OCI-LY7 (cell line): ENCODE data around the gene BTN1A1. TPM values are rescaled to one million over a fixed set of nuclear protein-coding genes. Genes with fewer than 3 reads are reported as not detected.

Experiments used
- BruUV-seq: library from RNA; stranded (reverse); fragments of 400-500 nt; replicated peaks from 2 replicates; lab custom pipeline; 2021; lab: Mats Ljungman, UMichigan
- CTCF ChIA-PET: fragments of 300-600 bp; sonication (Branson Sonifier 250); formaldehyde crosslinking; loops from one replicate; lab custom pipeline; 2022; ENCODE audit warnings: antibody characterized with exemption; ENCODE audit not compliant: unreplicated experiment; lab: Charles Lee
- POLR2A ChIA-PET: fragments of 300-600 bp; sonication (Branson Sonifier 250); formaldehyde crosslinking; loops from one replicate; lab custom pipeline; 2022; ENCODE audit warnings: antibody characterized with exemption; lab: Charles Lee
- DNase-seq: peaks from one replicate; pipeline ENCODE4 v3.0.0-alpha.2; 2015; ENCODE audit warnings: low spot score
- H2AFZ ChIP-seq: fragments of 200-600 bp; sonication (generic), shearing (Covaris generic); 2 replicates; pipeline ENCODE4 v1.6.1; 2014; ENCODE audit warnings: mild to moderate bottlenecking, antibody characterized with exemption, low read length, moderate library complexity
- H3K27ac ChIP-seq: fragments of 200-600 bp; sonication (generic); 2 replicates; pipeline ENCODE4 v1.5.1; 2014; ENCODE audit warnings: mixed run types, low read depth, mild to moderate bottlenecking, moderate library complexity, low read length, inconsistent platforms; ENCODE audit not compliant: poor library complexity, severe bottlenecking
- H3K36me3 ChIP-seq: fragments of 200-600 bp; sonication (generic); 2 replicates; pipeline ENCODE4 v1.6.1; 2014; ENCODE audit warnings: mild to moderate bottlenecking, antibody characterized with exemption, low read length, moderate library complexity, mixed read lengths; ENCODE audit not compliant: insufficient read depth
- H3K4me1 ChIP-seq: fragments of 200-600 bp; sonication (generic); 2 replicates; pipeline ENCODE4 v1.5.1; 2014; ENCODE audit warnings: mild to moderate bottlenecking, low read length; ENCODE audit not compliant: insufficient read depth, poor library complexity, severe bottlenecking
- H3K4me2 ChIP-seq: fragments of 200-600 bp; sonication (generic); 2 replicates; pipeline ENCODE4 v1.6.1; 2014; ENCODE audit warnings: mild to moderate bottlenecking, low read length
- H3K4me3 ChIP-seq: fragments of 200-600 bp; sonication (generic); 2 replicates; pipeline ENCODE4 v1.5.1; 2014; ENCODE audit warnings: mild to moderate bottlenecking, low read depth, low read length; ENCODE audit not compliant: poor library complexity, severe bottlenecking
- H3K79me2 ChIP-seq: fragments of 200-600 bp; sonication (generic); 2 replicates; pipeline ENCODE4 v1.6.1; 2016; ENCODE audit warnings: low read depth, mild to moderate bottlenecking, low read length, moderate library complexity, mixed read lengths; ENCODE audit not compliant: insufficient read depth
- H3K9me2 ChIP-seq: fragments of 200-600 bp; sonication (generic); 2 replicates; pipeline ENCODE4 v1.6.1; 2016; ENCODE audit warnings: mild to moderate bottlenecking, low read length, mixed read lengths; ENCODE audit not compliant: insufficient read depth
- H3K9me3 ChIP-seq: fragments of 200-600 bp; sonication (generic); 2 replicates; pipeline ENCODE4 v1.6.1; 2014; ENCODE audit warnings: mild to moderate bottlenecking, mixed run types, low read length, mixed read lengths
- H4K20me1 ChIP-seq: fragments of 200-600 bp; sonication (generic); 2 replicates; pipeline ENCODE4 v1.6.1; 2014; ENCODE audit warnings: mild to moderate bottlenecking, antibody characterized with exemption, low read length, moderate library complexity, mixed read lengths; ENCODE audit not compliant: insufficient read depth
- EZH2phosphoT487 ChIP-seq: fragments of 200-600 bp; sonication (generic); IDR thresholded peaks from 2 replicates; pipeline ENCODE4 v1.6.1; 2018; ENCODE audit warnings: low read depth, borderline replicate concordance, mild to moderate bottlenecking, mixed run types, antibody characterized with exemption, low read length, moderate library complexity, mixed read lengths
- intact Hi-C: fragments of 100-400 bp; cut with micrococcal nuclease; formaldehyde crosslinking; loops from one replicate; pipeline ENCODE4 v1.10.0; 2022; ENCODE audit not compliant: unreplicated experiment
- total RNA-seq, 2 experiments: library from RNA; depleted of rRNA in 1 of 2; stranded (reverse); fragments of >200 nt in 1 of 2; shearing (Covaris generic) in 1 of 2; gene quantifications; 2 replicates each; pipeline ENCODE4 v1.2.3, GENCODE V29; 2014 to 2022
- TF ChIP-seq, protein P1 (sequence below): fragments of 200-600 bp; sonication (generic); conservative IDR thresholded peaks from 2 replicates; pipeline ENCODE4 v1.5.1; 2014; ENCODE audit warnings: mild to moderate bottlenecking, antibody characterized with exemption, low read length, moderate library complexity, mixed read lengths

Gene BTN1A1
- total RNA-seq, 2 experiments from 2014 or later = 0.25 to 1.0 TPM

DNA sequence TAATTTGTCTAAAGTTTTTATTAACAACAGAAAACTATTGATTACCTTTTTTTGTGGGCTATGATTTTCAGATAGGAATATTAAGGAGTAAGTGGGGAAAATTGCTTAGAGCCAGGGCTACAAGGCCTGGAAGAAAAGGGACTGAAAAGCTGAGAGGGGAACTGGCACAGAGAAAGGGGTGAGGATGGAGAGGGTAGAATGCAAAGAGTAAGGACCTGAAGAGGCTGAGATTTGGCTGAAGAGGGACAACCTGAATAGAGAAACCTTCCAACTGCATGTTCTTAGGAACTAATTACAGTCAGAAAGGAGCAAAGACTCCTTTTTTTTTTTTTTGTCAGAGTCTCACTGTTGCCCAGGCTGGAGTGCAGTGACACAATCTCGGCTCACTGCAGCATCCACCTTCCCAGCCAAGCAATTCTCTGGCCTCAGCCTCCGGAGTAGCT, 25.6 kb upstream of the BTN1A1 start:
- Histone ChIP-seq H4K20me1 (no peaks in the 10 kb centered on the region), H3K36me3 (peaks cover 36% of the 10 kb centered on the region), H3K9me3 (peaks cover 28% of the 10 kb centered on the region), H3K79me2 (no peaks in the 10 kb centered on the region; the same call in 1 of the 2 replicates), H3K27ac (peak overlapping the region; percentile 96), H3K9me2 (no peaks in the 10 kb centered on the region), H3K4me2 (peak overlapping the region; percentile 88), H2AFZ (peak overlapping the region; percentile 77; the same call in 1 of the 2 replicates), H3K4me1 (peaks cover 54% of the 10 kb centered on the region), H3K4me3 (peak overlapping the region; percentile 73)
- CTCF ChIA-PET = interaction anchor here (1.0 to 1.4 kb wide), 2 partner anchors 21 to 133 kb away, joined by 3 to 5 read pairs; no protein-coding TSS in a partner anchor
- no peak for TF ChIP-seq EZH2phosphoT487
- TF ChIP-seq, protein P1, sequence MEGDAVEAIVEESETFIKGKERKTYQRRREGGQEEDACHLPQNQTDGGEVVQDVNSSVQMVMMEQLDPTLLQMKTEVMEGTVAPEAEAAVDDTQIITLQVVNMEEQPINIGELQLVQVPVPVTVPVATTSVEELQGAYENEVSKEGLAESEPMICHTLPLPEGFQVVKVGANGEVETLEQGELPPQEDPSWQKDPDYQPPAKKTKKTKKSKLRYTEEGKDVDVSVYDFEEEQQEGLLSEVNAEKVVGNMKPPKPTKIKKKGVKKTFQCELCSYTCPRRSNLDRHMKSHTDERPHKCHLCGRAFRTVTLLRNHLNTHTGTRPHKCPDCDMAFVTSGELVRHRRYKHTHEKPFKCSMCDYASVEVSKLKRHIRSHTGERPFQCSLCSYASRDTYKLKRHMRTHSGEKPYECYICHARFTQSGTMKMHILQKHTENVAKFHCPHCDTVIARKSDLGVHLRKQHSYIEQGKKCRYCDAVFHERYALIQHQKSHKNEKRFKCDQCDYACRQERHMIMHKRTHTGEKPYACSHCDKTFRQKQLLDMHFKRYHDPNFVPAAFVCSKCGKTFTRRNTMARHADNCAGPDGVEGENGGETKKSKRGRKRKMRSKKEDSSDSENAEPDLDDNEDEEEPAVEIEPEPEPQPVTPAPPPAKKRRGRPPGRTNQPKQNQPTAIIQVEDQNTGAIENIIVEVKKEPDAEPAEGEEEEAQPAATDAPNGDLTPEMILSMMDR = no peak
- BruUV-seq = TSS peak; percentile 80
- POLR2A ChIA-PET = interaction anchor here (0.7 to 2.8 kb wide), 26 partner anchors 8 to 1390 kb away, joined by 3 to 27 read pairs (median 5); partner anchors contain the start of genes BTN1A1 and HMGN4
- DNase-seq = peak; percentile 31
- intact Hi-C loops = loop anchor here (1.0 to 5.0 kb wide), 4 partner anchors 46 to 133 kb away; no protein-coding TSS in a partner anchor

DNA sequence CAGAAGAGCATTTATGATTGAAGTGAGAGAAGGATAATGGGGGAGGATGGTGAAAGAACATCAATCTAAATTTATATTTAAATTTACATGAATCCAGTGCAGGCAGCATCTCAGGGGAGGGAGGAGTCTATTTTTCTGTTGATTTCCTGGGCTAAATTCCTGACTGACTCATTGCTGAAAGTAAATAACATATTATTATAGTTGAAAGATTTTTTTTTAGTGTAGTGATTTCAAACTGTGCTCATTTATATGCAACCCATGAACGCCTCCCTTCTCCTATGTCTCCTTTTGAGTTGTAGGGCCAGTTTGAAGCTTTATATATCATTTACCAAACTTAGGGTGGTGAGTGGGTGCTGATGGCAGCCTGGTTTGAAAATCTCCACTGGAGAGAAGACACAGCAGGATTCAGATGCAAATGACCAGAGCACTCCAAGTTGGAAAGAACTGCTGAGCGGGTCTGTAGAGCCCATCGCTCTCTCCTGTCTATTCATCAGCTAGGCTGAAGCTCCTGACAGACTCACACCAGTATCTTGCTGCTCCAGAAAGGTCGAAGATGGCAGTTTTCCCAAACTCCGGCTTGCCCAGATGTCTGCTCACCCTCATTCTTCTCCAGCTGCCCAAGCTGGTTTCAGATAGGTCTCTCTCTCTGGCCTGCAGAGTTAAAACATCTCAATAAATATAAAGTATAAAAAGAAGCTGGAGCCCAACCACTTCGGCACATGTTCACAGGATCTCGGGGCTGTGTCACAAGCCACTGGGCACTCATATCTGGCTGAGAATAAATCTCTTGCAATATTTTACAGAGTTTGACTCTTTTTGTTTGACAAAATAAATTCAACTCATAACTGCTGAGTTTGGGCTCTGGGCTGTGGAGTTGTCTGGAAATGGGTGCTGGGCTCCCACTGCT, 24.0 kb upstream of the BTN1A1 start:
- Histone ChIP-seq H3K27ac (peak overlapping the region; percentile 96), H3K4me3 (peak overlapping the region; percentile 13), H3K9me3 (peaks cover 37% of the 10 kb centered on the region), H3K36me3 (peaks cover 28% of the 10 kb centered on the region), H3K79me2 (no peaks in the 10 kb centered on the region; the same call in 1 of the 2 replicates), H2AFZ (peak overlapping the region; percentile 84), H4K20me1 (no peaks in the 10 kb centered on the region), H3K4me1 (peaks cover 54% of the 10 kb centered on the region), H3K9me2 (no peaks in the 10 kb centered on the region), H3K4me2 (peak overlapping the region; percentile 88)
- BruUV-seq = no TSS peak
- intact Hi-C loops = loop anchor here (2.0 kb wide), 2 partner anchors 45 to 57 kb away; no protein-coding TSS in a partner anchor
- DNase-seq = no peak
- POLR2A ChIA-PET = interaction anchor here (0.6 to 2.8 kb wide), 11 partner anchors 9 to 1329 kb away, joined by 3 to 27 read pairs (median 4); partner anchors contain the start of genes BTN1A1 and HMGN4
- no peak for TF ChIP-seq EZH2phosphoT487
- TF ChIP-seq, protein P1 = no peak
- CTCF ChIA-PET = no interaction called here
